ENCODE data around the gene FLYWCH1. TPM values are rescaled to one million over a fixed set of nuclear protein-coding genes. Genes with fewer than 3 reads are reported as not detected.

FLYWCH1 gene
- total and polyA plus RNA-seq, 2 of the 8 experiments (the other 6 are each of a cell fraction or from before 2014, with no cell fraction given) = 12.4 to 23.5 TPM

DNA sequence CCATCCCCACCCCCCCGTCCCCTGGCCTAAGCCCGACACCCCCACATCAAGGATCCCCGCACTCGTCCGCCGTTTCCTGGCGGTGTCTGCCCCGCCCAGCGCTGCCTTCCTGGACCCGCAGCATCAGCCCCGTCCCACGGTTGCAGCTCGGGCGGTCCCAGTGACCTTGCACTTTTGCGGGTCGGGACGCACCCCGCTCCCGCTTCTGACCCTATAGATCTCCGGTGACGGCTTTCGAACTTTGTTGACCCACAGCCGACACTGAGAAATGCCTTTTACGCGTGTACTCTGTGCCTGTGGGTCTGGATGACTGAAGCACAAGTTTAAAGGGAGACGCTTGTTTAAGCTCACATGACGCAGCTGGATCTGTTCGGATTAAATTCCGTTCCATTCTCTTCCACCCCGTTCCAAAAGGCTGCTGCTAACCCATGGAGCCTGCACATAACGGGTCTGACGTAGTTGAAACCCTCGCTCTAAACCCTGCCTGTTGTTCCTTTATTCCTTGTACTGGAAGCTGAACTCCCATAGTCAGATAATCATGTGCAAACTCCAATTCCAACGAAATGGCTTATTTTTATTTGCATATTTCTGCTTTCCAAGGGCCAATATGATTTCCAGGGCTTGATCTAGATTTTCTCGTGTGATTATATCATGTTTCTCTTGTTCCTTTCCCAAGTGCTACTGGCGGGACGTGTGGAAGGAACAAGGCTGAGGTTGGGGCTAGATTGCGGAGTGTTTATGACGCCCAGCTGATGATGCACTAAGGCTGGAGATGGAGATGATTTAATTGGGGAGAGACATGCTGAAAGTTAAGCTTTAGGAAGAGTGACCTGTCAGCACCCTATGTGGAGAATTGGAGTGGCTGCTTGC lies 834 bp downstream of the FLYWCH1 start:
- no peak for TF ChIP-seq SP4 (IDR thresholded peaks at IDR 0.05; ENCODE audit: low read length)
- 0 out of 2 replicates have a peak, but pooled peaks have one; percentile 46 for TF ChIP-seq BACH1 (IDR thresholded peaks at IDR 0.05; ENCODE audit: low read length)
- no peak for TF ChIP-seq MAFK (IDR thresholded peaks at IDR 0.05; ENCODE audit: low read depth, low read length)
- TF ChIP-seq RAD21 (IDR thresholded peaks at IDR 0.05 in 1 of 2, conservative IDR thresholded peaks at IDR 0.05 in 1 of 2; ENCODE audit: low read depth in 2 of 2, low read length in 2 of 2) = no peak
- TF ChIP-seq RBBP5 (IDR thresholded peaks at IDR 0.05; ENCODE audit: borderline replicate concordance, low read depth, low read length) = no peak
- H2AK5ac ChIP-seq (ENCODE audit: low read depth, low read length) = no peak overlapping the region
- H2BK12ac ChIP-seq (ENCODE audit: low read depth, low read length) = no peak overlapping the region
- H3K4me2 ChIP-seq (ENCODE audit: insufficient read depth in 1 of 2, low read depth in 2 of 2, low read length in 2 of 2) = peak overlapping the region; percentile 96 to 100
- no peak overlapping the region for H2BK20ac ChIP-seq (ENCODE audit: low read length)
- H3K14ac ChIP-seq (ENCODE audit: insufficient read length) = no peak overlapping the region
- H3K27ac ChIP-seq (ENCODE audit: low read depth, low read length) = no peak overlapping the region
- H2BK120ac ChIP-seq (replicated peaks; ENCODE audit: low read depth, low read length) = no peak overlapping the region
- no peak overlapping the region for H4K5ac ChIP-seq (ENCODE audit: insufficient read length, low read depth, low read length)
- H3K79me1 ChIP-seq (ENCODE audit: low read depth, low read length) = no peaks in the 10 kb centered on the region; the same call in 1 of the 2 replicates
- H3K4me1 ChIP-seq (replicated peaks in 1 of 4; ENCODE audit: control insufficient read depth in 3 of 4, insufficient read depth in 4 of 4, low read length in 3 of 4) = peaks cover 0 to 6% (median 2%) of the 10 kb centered on the region in 4 experiments; a peak in 3 of 7 replicates
- 15% methylated on average over 37 of the region's 39 CpGs; no CpG with 5 or more reads in 1 of the 2 experiments for WGBS, 2 experiments (ENCODE audit: extremely low coverage in 1 of 2, insufficient coverage in 1 of 2, insufficient read length in 1 of 2, insufficient replicate concordance in 2 of 2, low coverage in 1 of 2, low lambda C conversion rate in 2 of 2, missing lambda C conversion rate in 1 of 2)
- no peaks in the 10 kb centered on the region for H3K9me3 ChIP-seq (ENCODE audit: insufficient read depth in 2 of 2, low read depth in 1 of 2, low read length in 1 of 2)
- peaks cover 13% of the 10 kb centered on the region for H3K23me2 ChIP-seq (ENCODE audit: low read depth, low read length)
- no peak overlapping the region for H3K4ac ChIP-seq (replicated peaks; ENCODE audit: insufficient read length, low read depth, low read length)
- DNase-seq (ENCODE audit: low read depth in 1 of 2, low spot score in 2 of 2) (no peak), FAIRE-seq (no peak)
- H4K91ac ChIP-seq (replicated peaks; ENCODE audit: insufficient read length, low read length) = no peak overlapping the region
- no peak overlapping the region for H3K23ac ChIP-seq (ENCODE audit: insufficient read length)
- no peaks in the 10 kb centered on the region for H4K20me1 ChIP-seq (replicated peaks in 1 of 2; ENCODE audit: control insufficient read depth in 1 of 2, insufficient read depth in 2 of 2, low read length in 2 of 2)
- H2BK5ac ChIP-seq (ENCODE audit: low read depth, low read length) = no peak overlapping the region; the same call in 1 of the 2 replicates
- H3K27me3 ChIP-seq (replicated peaks in 1 of 4; ENCODE audit: control insufficient read depth in 3 of 4, extremely low read depth in 1 of 4, insufficient read depth in 3 of 4, low read length in 3 of 4) = peaks cover 0 to 9% (median 8%) of the 10 kb centered on the region in 4 experiments; a peak in 5 of 7 replicates
- peak overlapping the region; percentile 54; the same call in 1 of the 2 replicates for H4K8ac ChIP-seq (ENCODE audit: extremely low read depth, insufficient read depth, low read length)
- peak overlapping the region; percentile 56 to 87 (median 73) for H3K4me3 ChIP-seq (ENCODE audit: extremely low read depth in 1 of 4, insufficient read depth in 2 of 4, low read depth in 3 of 4, low read length in 4 of 4)
- H2BK15ac ChIP-seq (ENCODE audit: low read length) = no peak overlapping the region
- peaks cover 0 to 2% of the 10 kb centered on the region in 2 experiments; a peak in 1 of 4 replicates for H3K79me2 ChIP-seq (ENCODE audit: control insufficient read depth in 1 of 2, insufficient read depth in 2 of 2, low read length in 2 of 2)
- H2AFZ ChIP-seq (ENCODE audit: low read length) = peak overlapping the region; percentile 86; the same call in 1 of the 2 replicates
- no peak overlapping the region for H3K56ac ChIP-seq (replicated peaks; ENCODE audit: insufficient read length, low read depth, low read length)
- ChIA-PET CTCF (ENCODE audit: partially characterized antibody) (interaction anchor here (0.6 to 9.9 kb wide), 8 partner anchors 11 to 890 kb away, joined by 3 to 98 read pairs (median 8); partner anchors contain the start of gene FLYWCH2), POLR2A (ENCODE audit: partially characterized antibody) (interaction anchor here (0.7 to 2.6 kb wide), 6 partner anchors 13 to 161 kb away, joined by 3 to 11 read pairs (median 4); partner anchors contain the start of genes PAQR4 and SRRM2)
- H3K9ac ChIP-seq (replicated peaks in 1 of 4; ENCODE audit: extremely low read depth in 1 of 4, low read depth in 3 of 4, low read length in 3 of 4) = peak overlapping the region in 2 of 4 experiments; percentile 2 to 76; a peak in 4 of 7 replicates
- no peak overlapping the region; the same call in 1 of the 2 replicates for H3K18ac ChIP-seq (ENCODE audit: extremely low read depth, low read length)
- H3K36me3 ChIP-seq (ENCODE audit: control insufficient read depth in 2 of 4, insufficient read depth in 4 of 4, low read length in 3 of 4) = peaks cover 0 to 4% (median 0%) of the 10 kb centered on the region in 4 experiments; a peak in 1 of 8 replicates

All from H1 (cell line).